Right lobe of liver (tissue), 4 donors: Measurements from ENCODE around the gene IGF1R.

Experiments used
- CTCF ChIP-seq, 4 donors: fragments of 200-600 bp in 3 of 4; fragments of 450-650 bp in 1 of 4; IDR thresholded peaks; one replicate each; pipeline versions ENCODE4 v1.5.1 to v1.8.0; 2016 to 2022; ENCODE audit warnings: antibody characterized with exemption in 4 of 4, mild to moderate bottlenecking in 2 of 4
- POLR2A ChIP-seq: fragments of 450-650 bp; IDR thresholded peaks from one replicate; pipeline ENCODE4 v1.6.1; 2017; ENCODE audit warnings: antibody characterized with exemption, mild to moderate bottlenecking
- donor health status: DM: no; HTN: no; CAD: no.
- donor health status: DM: no; HTN: no; CAD: no.
- donor health status: DM: no; HTN: yes; CAD: no.

DNA sequence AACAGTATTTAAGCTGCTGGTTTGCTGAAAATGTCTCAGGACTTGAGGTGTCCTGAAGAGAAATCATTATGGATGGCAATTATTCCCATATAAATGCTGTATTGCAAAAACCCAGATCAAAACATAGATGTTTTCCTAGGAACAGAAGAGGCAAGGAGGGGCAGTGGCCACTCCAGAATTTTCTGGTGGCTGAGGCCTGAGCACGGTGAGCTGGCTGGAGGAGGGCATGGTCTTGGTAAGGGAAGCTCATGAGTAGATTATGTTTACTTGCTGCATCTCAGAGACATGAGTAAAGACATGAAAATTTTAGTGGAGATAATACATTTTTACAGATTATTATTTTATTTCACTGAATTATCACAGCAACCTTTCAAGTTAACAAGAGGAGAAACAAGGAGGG, 328.2 kb downstream of the IGF1R start:
- TF ChIP-seq CTCF (IDR thresholded peaks at IDR 0.05) (no peak), POLR2A (no peak)
